Umbilical cord (tissue), 2 donors: ENCODE results near the gene RAPGEF1. TPM values are rescaled to one million over a fixed set of nuclear protein-coding genes. Genes with fewer than 3 reads are reported as not detected.
A peak's percentile ranks its signal among the peaks of the same experiment; 100 is the strongest.

Source experiments
- DNase-seq: peaks from one replicate; pipeline ENCODE4 v3.0.0-alpha.2; 2015; ENCODE audit warnings: low spot score
- total RNA-seq: library from RNA; depleted of rRNA; stranded (reverse); fragments of >200 nt; gene quantifications from one replicate; pipeline ENCODE4 v1.2.3, GENCODE V29; 2014; ENCODE audit warnings: low replicate concordance; ENCODE audit not compliant: insufficient read depth

Gene RAPGEF1
- total RNA-seq, 1 donor from 2014 or later, result 19.3 TPM

GRCh38 chr9:131708226-131709002 is 31.5 kb downstream of the RAPGEF1 start:
- no peak for DNase-seq

- DNase-seq, result no peak
Observed at GRCh38 chr9:131707733-131708157, 32.1 kb downstream of the RAPGEF1 start.

- no peak for DNase-seq
Observed at GRCh38 chr9:131707050-131707449, 32.8 kb downstream of the RAPGEF1 start.

- DNase-seq, result no peak
Observed at GRCh38 chr9:131706608-131706970, 33.3 kb downstream of the RAPGEF1 start.

- DNase-seq, result no peak
Observed at GRCh38 chr9:131704988-131705387, 34.9 kb downstream of the RAPGEF1 start.

- DNase-seq, result no peak
Observed at GRCh38 chr9:131704141-131704983, 35.5 kb downstream of the RAPGEF1 start.

GRCh38 chr9:131703697-131704096 is 36.2 kb downstream of the RAPGEF1 start:
- no peak for DNase-seq

- DNase-seq, result no peak
Observed at GRCh38 chr9:131702911-131703310, 37.0 kb downstream of the RAPGEF1 start.

GRCh38 chr9:131701789-131702337 is 38.0 kb downstream of the RAPGEF1 start:
- DNase-seq, result no peak

GRCh38 chr9:131701436-131701781 is 38.5 kb downstream of the RAPGEF1 start:
- DNase-seq, result no peak

GRCh38 chr9:131700765-131701435 is 39.0 kb downstream of the RAPGEF1 start:
- no peak for DNase-seq

GRCh38 chr9:131700076-131700475 is 39.8 kb downstream of the RAPGEF1 start:
- DNase-seq, result no peak

- no peak for DNase-seq
Observed at GRCh38 chr9:131698618-131698985, 41.3 kb downstream of the RAPGEF1 start.

- DNase-seq, result no peak
Observed at GRCh38 chr9:131697908-131698617, 41.8 kb downstream of the RAPGEF1 start.

GRCh38 chr9:131697097-131697496 is 42.8 kb downstream of the RAPGEF1 start:
- DNase-seq, result peak; percentile 51

GRCh38 chr9:131695836-131696460 is 43.9 kb downstream of the RAPGEF1 start:
- no peak for DNase-seq

- no peak for DNase-seq
Observed at GRCh38 chr9:131695366-131695765, 44.5 kb downstream of the RAPGEF1 start.

GRCh38 chr9:131693651-131694597 is 46.0 kb downstream of the RAPGEF1 start:
- no peak for DNase-seq

GRCh38 chr9:131692612-131693562 is 47.0 kb downstream of the RAPGEF1 start:
- DNase-seq, result no peak
